Stimulated activated naive CD8-positive, alpha-beta T cell treated with anti-CD3 and anti-CD28 coated beads, Interleukin-15, amount 100 ng/mL, for 72 hours (primary cell): ENCODE results near the gene C1R.

Experiments
- ATAC-seq: fragments of 150-1000 bp; cut with Tn5 transposase; 2 replicates; pipeline ENCODE4 v1.10.0; 2021; ENCODE audit warnings: mild to moderate bottlenecking, moderate library complexity
- DNase-seq, 2 donors: peaks; one replicate each; pipeline ENCODE4 v3.0.0; 2021 to 2022
- H3K27ac Mint-ChIP-seq, 2 donors: one replicate each; pipeline ENCODE4 v1.8.0; 2022; ENCODE audit warnings: mild to moderate bottlenecking in 2 of 2, mixed read lengths in 2 of 2, moderate library complexity in 2 of 2
- H3K27me3 Mint-ChIP-seq: one replicate; pipeline ENCODE4 v1.8.0; 2022; ENCODE audit warnings: mixed read lengths
- H3K4me1 Mint-ChIP-seq: one replicate; pipeline ENCODE4 v1.8.0; 2022; ENCODE audit warnings: mild to moderate bottlenecking, mixed read lengths
- H3K4me3 Mint-ChIP-seq, 2 donors: one replicate each; pipeline ENCODE4 v1.8.0; 2022; ENCODE audit warnings: mild to moderate bottlenecking in 2 of 2, mixed read lengths in 2 of 2, moderate library complexity in 1 of 2
- H3K9me3 Mint-ChIP-seq, 2 donors: one replicate each; pipeline ENCODE4 v1.8.0; 2022; ENCODE audit warnings: mixed read lengths in 2 of 2

The C1R gene

GRCh38 chr12:7093486-7093885 lies 1.2 kb upstream of the C1R start:
- no peak for DNase-seq
- H3K27ac Mint-ChIP-seq: no peak overlapping the region
- H3K4me1 Mint-ChIP-seq: peaks cover 23% of the 10 kb centered on the region
- no peaks in the 10 kb centered on the region for H3K9me3 Mint-ChIP-seq
- ATAC-seq: no peak
- H3K4me3 Mint-ChIP-seq: no peak overlapping the region
- no peaks in the 10 kb centered on the region for H3K27me3 Mint-ChIP-seq

GRCh38 chr12:7092986-7093460 lies 778 bp upstream of the C1R start:
- H3K27ac Mint-ChIP-seq: no peak overlapping the region
- ATAC-seq: peak; percentile 3

GRCh38 chr12:7091660-7092228 lies 501 bp downstream of the C1R start:
- ATAC-seq (peak; percentile 13), DNase-seq (no peak)
- Mint-ChIP-seq H3K27me3 (no peaks in the 10 kb centered on the region), H3K27ac (peak overlapping the region; percentile 90 to 91), H3K4me1 (peaks cover 23% of the 10 kb centered on the region), H3K9me3 (no peaks in the 10 kb centered on the region), H3K4me3 (peak overlapping the region; percentile 87 to 88)

More at GRCh38 chr12:7092986-7093460, 778 bp upstream of the C1R start:
- no peaks in the 10 kb centered on the region for H3K27me3 Mint-ChIP-seq
- no peak overlapping the region for H3K4me3 Mint-ChIP-seq
- no peaks in the 10 kb centered on the region for H3K9me3 Mint-ChIP-seq
- no peak for DNase-seq
- peaks cover 23% of the 10 kb centered on the region for H3K4me1 Mint-ChIP-seq

- ATAC-seq (no peak), DNase-seq (no peak)
- H3K4me3 Mint-ChIP-seq: peak overlapping the region; percentile 43 to 54
- no peaks in the 10 kb centered on the region for H3K27me3 Mint-ChIP-seq
- peaks cover 17% of the 10 kb centered on the region for H3K4me1 Mint-ChIP-seq
- peak overlapping the region in 1 of 2 donors; percentile 50 for H3K27ac Mint-ChIP-seq
- no peaks in the 10 kb centered on the region for H3K9me3 Mint-ChIP-seq
Observed at GRCh38 chr12:7091171-7091570, 1.1 kb downstream of the C1R start.

- H3K4me3 Mint-ChIP-seq: no peak overlapping the region
Observed at GRCh38 chr12:7090222-7090998, 1.8 kb downstream of the C1R start.

GRCh38 chr12:7089196-7089871 lies 2.9 kb downstream of the C1R start:
- Mint-ChIP-seq H3K4me1 (peaks cover 17% of the 10 kb centered on the region), H3K4me3 (no peak overlapping the region), H3K27me3 (no peaks in the 10 kb centered on the region), H3K27ac (no peak overlapping the region), H3K9me3 (no peaks in the 10 kb centered on the region)
- DNase-seq (no peak), ATAC-seq (no peak)

More at GRCh38 chr12:7090222-7090998, 1.8 kb downstream of the C1R start:
- no peak for ATAC-seq
- H3K27me3 Mint-ChIP-seq: no peaks in the 10 kb centered on the region
- peaks cover 17% of the 10 kb centered on the region for H3K4me1 Mint-ChIP-seq
- H3K9me3 Mint-ChIP-seq: no peaks in the 10 kb centered on the region
- no peak for DNase-seq
- H3K27ac Mint-ChIP-seq: no peak overlapping the region

GRCh38 chr12:7083125-7083524 lies 9.1 kb downstream of the C1R start:
- ATAC-seq (no peak), DNase-seq (no peak)
- H3K27ac Mint-ChIP-seq: no peak overlapping the region

GRCh38 chr12:7081037-7081436 lies 11.2 kb downstream of the C1R start:
- Mint-ChIP-seq H3K4me3 (no peak overlapping the region), H3K4me1 (no peaks in the 10 kb centered on the region), H3K27ac (no peak overlapping the region), H3K27me3 (no peaks in the 10 kb centered on the region), H3K9me3 (peaks cover 7 to 8% of the 10 kb centered on the region in 2 donors)
- DNase-seq: no peak
- no peak for ATAC-seq

More at GRCh38 chr12:7083125-7083524, 9.1 kb downstream of the C1R start:
- Mint-ChIP-seq H3K9me3 (peaks cover 7 to 8% of the 10 kb centered on the region in 2 donors), H3K4me1 (no peaks in the 10 kb centered on the region), H3K4me3 (no peak overlapping the region), H3K27me3 (no peaks in the 10 kb centered on the region)

GRCh38 chr12:7079826-7080125 lies 12.5 kb downstream of the C1R start:
- Mint-ChIP-seq H3K27me3 (peaks cover 11% of the 10 kb centered on the region), H3K27ac (no peak overlapping the region), H3K4me3 (no peak overlapping the region), H3K9me3 (peaks cover 7 to 8% of the 10 kb centered on the region in 2 donors), H3K4me1 (no peaks in the 10 kb centered on the region)
- DNase-seq: no peak
- ATAC-seq: no peak

GRCh38 chr12:7078163-7078562 lies 14.1 kb downstream of the C1R start:
- Mint-ChIP-seq H3K9me3 (peaks cover 3 to 4% of the 10 kb centered on the region in 2 donors), H3K27me3 (peaks cover 11% of the 10 kb centered on the region), H3K4me1 (no peaks in the 10 kb centered on the region), H3K27ac (no peak overlapping the region), H3K4me3 (no peak overlapping the region)
- DNase-seq (no peak), ATAC-seq (no peak)

GRCh38 chr12:7076493-7076892 lies 15.8 kb downstream of the C1R start:
- H3K4me3 Mint-ChIP-seq: no peak overlapping the region
- no peak overlapping the region for H3K27ac Mint-ChIP-seq
- peaks cover 23% of the 10 kb centered on the region for H3K27me3 Mint-ChIP-seq
- H3K4me1 Mint-ChIP-seq: no peaks in the 10 kb centered on the region
- DNase-seq: no peak
- ATAC-seq: no peak
- no peaks in the 10 kb centered on the region for H3K9me3 Mint-ChIP-seq

GRCh38 chr12:7075939-7076338 lies 16.3 kb downstream of the C1R start:
- Mint-ChIP-seq H3K9me3 (no peaks in the 10 kb centered on the region), H3K4me1 (no peaks in the 10 kb centered on the region), H3K27me3 (peaks cover 23% of the 10 kb centered on the region), H3K4me3 (no peak overlapping the region), H3K27ac (no peak overlapping the region)
- ATAC-seq: no peak
- no peak for DNase-seq

GRCh38 chr12:7075518-7075917 lies 16.7 kb downstream of the C1R start:
- no peak overlapping the region for H3K4me3 Mint-ChIP-seq
- H3K9me3 Mint-ChIP-seq: no peaks in the 10 kb centered on the region
- ATAC-seq (no peak), DNase-seq (no peak)
- H3K27ac Mint-ChIP-seq: peak overlapping the region in 1 of 2 donors; percentile 5
- H3K27me3 Mint-ChIP-seq: peaks cover 23% of the 10 kb centered on the region
- H3K4me1 Mint-ChIP-seq: no peaks in the 10 kb centered on the region

- no peaks in the 10 kb centered on the region for H3K9me3 Mint-ChIP-seq
- H3K4me3 Mint-ChIP-seq: no peak overlapping the region
- H3K4me1 Mint-ChIP-seq: no peaks in the 10 kb centered on the region
- ATAC-seq (no peak), DNase-seq (no peak)
- peaks cover 23% of the 10 kb centered on the region for H3K27me3 Mint-ChIP-seq
- no peak overlapping the region for H3K27ac Mint-ChIP-seq
Observed at GRCh38 chr12:7073946-7074345, 18.3 kb downstream of the C1R start.

GRCh38 chr12:7072554-7072953 lies 19.7 kb downstream of the C1R start:
- Mint-ChIP-seq H3K4me1 (no peaks in the 10 kb centered on the region), H3K27ac (no peak overlapping the region), H3K9me3 (no peaks in the 10 kb centered on the region), H3K4me3 (no peak overlapping the region), H3K27me3 (peaks cover 23% of the 10 kb centered on the region)
- no peak for DNase-seq
- no peak for ATAC-seq

GRCh38 chr12:7072035-7072434 lies 20.2 kb downstream of the C1R start:
- Mint-ChIP-seq H3K27me3 (peaks cover 23% of the 10 kb centered on the region), H3K4me1 (no peaks in the 10 kb centered on the region), H3K4me3 (no peak overlapping the region), H3K9me3 (no peaks in the 10 kb centered on the region), H3K27ac (no peak overlapping the region)
- no peak for DNase-seq
- ATAC-seq: no peak
